ENCODE results near the gene ZNF43. TPM values are rescaled to one million over a fixed set of nuclear protein-coding genes. Genes with fewer than 3 reads are reported as not detected.

The ZNF43 gene
- total and polyA plus RNA-seq, 2 of the 13 experiments (the other 11 are each of a cell fraction or from before 2014, with no cell fraction given), result 2.9 to 8.5 TPM

GRCh38 chr19:21767065-21767800 is 68.7 kb downstream of the ZNF43 start, which contains the start of gene ZNF100 (continued):
- TF ChIP-seq CEBPZ (IDR thresholded peaks at IDR 0.05; ENCODE audit: low read length) (no peak), ATM (IDR thresholded peaks at IDR 0.05; ENCODE audit: borderline replicate concordance) (no peak), ATAD3A (CRISPR knock-in tag; IDR thresholded peaks at IDR 0.05) (no peak), ZNF367 (CRISPR knock-in tag; IDR thresholded peaks at IDR 0.05; ENCODE audit: borderline replicate concordance) (no peak), U2AF1 (optimal IDR thresholded peaks at IDR 0.05; ENCODE audit: low read depth, low read length) (no peak), STAT5B (CRISPR knock-in tag; IDR thresholded peaks at IDR 0.05) (no peak), ZBED4 (CRISPR knock-in tag; IDR thresholded peaks at IDR 0.05; ENCODE audit: borderline replicate concordance) (no peak), MEF2D (CRISPR knock-in tag; IDR thresholded peaks at IDR 0.05) (0 out of 2 replicates have a peak, but pooled peaks have one; percentile 25), TBX2 (CRISPR knock-in tag; IDR thresholded peaks at IDR 0.05; ENCODE audit: borderline replicate concordance) (no peak; the same call in 1 of the 2 replicates), CTCF (CRISPR knock-in tag; IDR thresholded peaks at IDR 0.05) (peak; percentile 23; the same call in 1 of the 2 replicates), ZNF605 (CRISPR knock-in tag; IDR thresholded peaks at IDR 0.05) (peak; percentile 23; the same call in 1 of the 2 replicates), KLF15 (CRISPR knock-in tag; IDR thresholded peaks at IDR 0.05; ENCODE audit: borderline replicate concordance) (no peak), SP2 (CRISPR knock-in tag; IDR thresholded peaks at IDR 0.05) (peak; percentile 77), MAFK (conservative IDR thresholded peaks at IDR 0.05 in 1 of 2, IDR thresholded peaks at IDR 0.05 in 1 of 2; ENCODE audit: low read length in 2 of 2) (no peak), RARA (CRISPR knock-in tag; IDR thresholded peaks at IDR 0.05) (no peak), PITX1 (CRISPR knock-in tag; IDR thresholded peaks at IDR 0.05) (peak; percentile 77), NR2F1 (CRISPR knock-in tag; IDR thresholded peaks at IDR 0.05) (no peak), CAMTA2 (CRISPR knock-in tag; IDR thresholded peaks at IDR 0.05; ENCODE audit: borderline replicate concordance) (no peak), HOXA3 (CRISPR knock-in tag; IDR thresholded peaks at IDR 0.05) (peak; percentile 63), AKAP8 (CRISPR knock-in tag; IDR thresholded peaks at IDR 0.05) (no peak), DMAP1 (CRISPR knock-in tag; IDR thresholded peaks at IDR 0.05) (peak; percentile 38), LCORL (IDR thresholded peaks at IDR 0.05) (no peak), LCORL (CRISPR knock-in tag; IDR thresholded peaks at IDR 0.05) (no peak)
